ENCODE data around the gene TBC1D21. TPM values are rescaled to one million over a fixed set of nuclear protein-coding genes. Genes with fewer than 3 reads are reported as not detected.
"Not testable (repeated sequence)": the region's sequence is repeated elsewhere in the genome, so short reads cannot be mapped to it uniquely, and the experiment has no call there.

Gene TBC1D21
- polyA plus RNA-seq, 1 experiment = not detected

GRCh38 chr15:73937726-73938125 is 64.4 kb downstream of the TBC1D21 start:
- Histone ChIP-seq H3K4me3 (ENCODE audit: low read depth, low read length) (no peak overlapping the region), H3K9me3 (ENCODE audit: control insufficient read depth, insufficient read depth, low read length) (no peaks in the 10 kb centered on the region), H3K27ac (ENCODE audit: low read depth, low read length) (no peak overlapping the region), H3K27me3 (ENCODE audit: control insufficient read depth, insufficient read depth, low read length) (no peaks in the 10 kb centered on the region)
- no peak for DNase-seq (ENCODE audit: low read depth, low spot score)
- TF ChIP-seq CTCF (IDR thresholded peaks at IDR 0.05; ENCODE audit: low read depth, low read length) = no peak
- POLR2A ChIA-PET = no interaction called here
- CTCF ChIA-PET = interaction anchor here (0.8 to 2.3 kb wide), 2 partner anchors 13 to 26 kb away, joined by 3 to 11 read pairs; no protein-coding TSS in a partner anchor

GRCh38 chr15:73938516-73938915 is 65.2 kb downstream of the TBC1D21 start:
- H3K27me3 ChIP-seq (ENCODE audit: control insufficient read depth, insufficient read depth, low read length); H3K4me3 ChIP-seq (ENCODE audit: low read depth, low read length); H3K9me3 ChIP-seq (ENCODE audit: control insufficient read depth, insufficient read depth, low read length); H3K27ac ChIP-seq (ENCODE audit: low read depth, low read length); DNase-seq (ENCODE audit: low read depth, low spot score); POLR2A ChIA-PET: not testable (repeated sequence)
- CTCF ChIA-PET = interaction anchor here (0.9 to 1.4 kb wide), 2 partner anchors 11 to 13 kb away, joined by 4 to 5 read pairs; no protein-coding TSS in a partner anchor

Other genes with a start within 250 kb of the TBC1D21 start
- 195 and 197 TPM in 2 replicates for gene NPTN, start 240.2 kb upstream of the TBC1D21 start, polyA plus RNA-seq (2011; rRNA removed)
- gene CD276, start 189.2 kb upstream of the TBC1D21 start, polyA plus RNA-seq (2011; rRNA removed) = 86.4 and 101 TPM in 2 replicates
- gene INSYN1, start 120.2 kb upstream of the TBC1D21 start, polyA plus RNA-seq (2011; rRNA removed) = 0.29 and 0.45 TPM in 2 replicates
- gene LOXL1, start 52.9 kb downstream of the TBC1D21 start, polyA plus RNA-seq (2011; rRNA removed) = 114 and 206 TPM in 2 replicates
- 7.3 and 10.0 TPM in 2 replicates for gene STOML1, start 118.7 kb downstream of the TBC1D21 start, polyA plus RNA-seq (2011; rRNA removed)
- gene PML, start 121.2 kb downstream of the TBC1D21 start, polyA plus RNA-seq (2011; rRNA removed) = 7.6 and 12.5 TPM in 2 replicates
- gene GOLGA6A, start 209.0 kb downstream of the TBC1D21 start, polyA plus RNA-seq (2011; rRNA removed) = not detected in 2 replicates

Measured in AG04450 (cell line).